Measurements from ENCODE around the gene RERE. TPM values are rescaled to one million over a fixed set of nuclear protein-coding genes. Genes with fewer than 3 reads are reported as not detected.

Gene RERE
- total RNA-seq, 1 donor from 2014 or later: 1,626 TPM

DNA sequence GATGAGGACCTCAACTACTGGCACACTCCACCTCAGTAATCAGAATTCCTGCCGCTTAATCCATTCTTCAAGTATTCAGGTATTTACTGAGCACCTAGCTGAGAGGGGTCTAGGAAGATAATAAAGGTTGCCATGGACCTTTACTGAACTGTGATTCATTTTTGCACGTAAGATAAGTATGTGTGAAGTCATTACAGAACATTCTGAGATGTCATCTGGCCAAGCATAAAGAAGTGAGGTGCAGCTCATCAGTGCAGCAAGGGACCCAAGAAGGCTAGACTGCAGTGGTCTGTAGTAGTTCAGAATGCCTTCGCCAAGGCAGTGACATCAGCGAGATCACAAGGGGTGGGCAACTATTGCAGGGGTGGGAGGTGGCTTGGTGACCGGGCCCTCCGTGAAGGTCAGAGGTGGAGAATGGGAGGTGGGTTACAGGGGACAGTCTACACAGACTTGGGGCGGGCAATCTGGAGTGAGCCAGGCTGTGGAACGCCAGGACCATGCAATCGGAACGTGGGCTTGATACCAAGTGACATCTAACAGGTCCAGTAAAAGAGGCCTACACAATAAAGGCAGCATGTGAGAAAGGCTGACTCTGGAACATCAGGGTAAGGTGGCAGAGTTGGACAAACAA, 392.2 kb downstream of the RERE start:
- DNase-seq (ENCODE audit: low spot score in 2 of 2) (no peak), FAIRE-seq (no peak)

DNA sequence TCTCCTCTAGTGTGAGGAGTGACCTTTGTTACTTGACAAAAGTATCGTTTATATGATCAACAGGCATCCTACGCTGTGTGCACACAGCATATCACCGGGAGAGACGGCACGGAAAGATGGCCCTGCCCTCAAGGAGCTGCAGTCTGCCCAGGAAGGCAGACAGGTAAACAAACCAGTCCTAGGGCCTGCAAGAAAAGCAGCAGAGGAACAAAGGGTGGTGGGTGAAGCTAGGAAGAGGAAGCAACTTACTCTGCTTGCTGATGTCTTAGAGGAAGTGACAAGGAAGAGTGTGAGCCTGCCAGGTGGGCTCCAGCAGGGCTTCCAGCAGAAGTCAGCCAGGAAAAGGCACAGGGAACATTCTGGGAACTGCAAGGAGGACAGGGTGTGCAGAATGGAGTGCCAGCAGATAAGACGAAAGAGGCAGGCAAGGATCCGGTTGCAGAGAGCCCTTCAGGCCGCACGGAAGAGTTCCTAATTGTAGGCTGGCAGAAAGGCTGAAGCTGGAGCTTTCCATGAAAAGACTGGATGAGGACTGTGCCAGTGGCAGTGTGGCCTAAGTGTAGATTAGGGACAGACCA, 392.8 kb downstream of the RERE start:
- no peak for FAIRE-seq
- no peak for DNase-seq (ENCODE audit: low spot score in 2 of 2)

DNA sequence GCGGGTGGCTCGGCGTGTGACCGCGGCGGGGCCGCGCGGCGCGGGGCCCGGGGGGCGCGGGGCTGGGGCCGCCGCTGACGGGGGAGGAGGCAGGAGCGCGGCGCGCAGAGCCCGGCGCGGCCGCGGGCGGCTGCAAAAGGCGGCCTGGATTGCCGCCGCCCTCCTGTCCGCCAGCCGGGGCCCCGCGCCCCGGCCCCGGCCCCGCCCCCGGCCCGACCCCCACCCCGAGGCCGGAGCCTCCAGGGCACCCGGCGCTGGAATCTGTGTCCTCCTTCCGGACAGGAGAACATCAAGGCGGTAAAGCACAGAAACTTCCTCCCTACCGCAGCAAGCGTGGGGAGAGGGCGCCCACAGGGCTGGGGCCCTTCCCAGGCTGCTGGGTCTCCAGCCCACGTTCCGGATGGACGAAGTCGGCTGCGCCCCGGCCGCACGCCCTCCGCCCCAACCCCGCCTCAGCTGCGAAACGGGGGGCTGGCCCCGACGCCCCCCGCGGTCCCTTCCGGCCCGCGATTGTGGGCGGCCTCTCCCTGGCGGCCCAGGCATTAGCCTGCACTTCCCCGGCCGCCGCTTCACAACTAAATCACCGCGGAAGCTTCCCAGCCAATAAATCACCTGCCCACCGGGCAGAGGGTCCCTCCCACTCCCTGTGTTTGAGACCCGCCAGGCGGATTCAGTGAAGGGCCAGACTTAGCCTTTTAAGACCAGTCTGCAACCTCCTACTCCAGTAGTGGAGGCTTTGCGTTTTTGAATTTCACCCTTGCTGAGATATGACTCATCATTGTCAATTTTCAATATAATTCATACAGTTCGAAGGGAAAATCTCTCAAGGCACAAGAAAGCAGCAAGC, 393.5 kb downstream of the RERE start:
- FAIRE-seq (no peak), DNase-seq (ENCODE audit: low spot score in 2 of 2) (peak; percentile 63 to 74)

DNA sequence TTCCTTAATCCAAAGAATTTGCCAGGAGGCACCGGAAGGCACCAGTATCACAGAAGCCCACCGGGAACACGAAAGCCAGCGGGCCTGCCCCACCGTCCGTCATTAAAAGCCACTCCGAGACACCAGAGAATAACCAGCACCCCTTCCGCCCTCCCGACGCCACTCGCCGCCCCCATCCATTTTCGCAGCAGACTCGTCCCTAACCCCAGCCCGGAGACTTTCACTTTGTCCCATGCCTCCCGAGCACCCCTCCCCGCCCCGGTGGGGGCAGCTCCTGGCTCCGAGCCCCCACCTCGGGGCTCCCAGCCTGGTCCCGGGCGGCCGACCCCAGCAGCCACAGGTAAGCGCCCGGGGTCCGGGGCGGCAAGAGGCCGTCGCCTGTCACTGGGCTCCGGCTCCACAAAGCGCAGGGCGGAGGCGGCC, 394.2 kb downstream of the RERE start:
- DNase-seq (ENCODE audit: low spot score in 2 of 2) (no peak), FAIRE-seq (no peak)

DNA sequence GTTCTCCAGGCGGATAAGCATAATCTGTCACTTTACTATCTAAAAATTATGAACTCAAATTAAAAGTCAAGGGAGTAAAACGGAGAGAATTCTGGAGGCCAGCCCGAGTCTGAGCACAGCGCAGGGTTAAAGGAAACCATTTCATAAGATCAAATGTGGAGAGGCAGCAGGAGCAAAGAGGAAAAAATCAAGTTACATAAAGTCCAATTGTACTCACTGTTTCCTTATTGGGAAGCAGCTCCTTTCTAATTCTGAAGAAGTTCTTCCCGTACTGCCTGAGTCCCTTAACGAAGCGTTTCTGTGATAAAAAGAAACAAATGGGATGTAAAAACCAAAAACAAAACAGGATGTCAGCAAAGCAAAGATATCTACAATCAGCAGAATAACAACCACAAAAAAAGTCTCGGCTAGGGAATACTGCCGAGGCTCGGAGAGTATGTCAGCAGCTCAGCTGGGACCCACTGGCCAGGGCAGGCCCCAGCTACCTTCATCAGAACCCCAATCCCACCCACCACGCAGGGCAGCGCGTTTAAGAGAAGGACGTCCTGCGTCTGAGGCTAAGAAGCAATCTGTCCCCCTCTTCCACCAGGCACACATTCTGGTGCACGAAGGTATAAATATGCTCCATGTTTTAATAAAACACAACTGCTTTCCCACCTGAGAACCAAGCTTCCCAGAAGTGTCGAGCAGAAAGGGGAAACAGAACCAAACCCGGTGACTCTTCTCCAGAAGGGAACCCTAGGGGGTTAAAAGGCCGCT, 394.8 kb downstream of the RERE start:
- FAIRE-seq: no peak
- no peak for DNase-seq (ENCODE audit: low spot score in 2 of 2)

DNA sequence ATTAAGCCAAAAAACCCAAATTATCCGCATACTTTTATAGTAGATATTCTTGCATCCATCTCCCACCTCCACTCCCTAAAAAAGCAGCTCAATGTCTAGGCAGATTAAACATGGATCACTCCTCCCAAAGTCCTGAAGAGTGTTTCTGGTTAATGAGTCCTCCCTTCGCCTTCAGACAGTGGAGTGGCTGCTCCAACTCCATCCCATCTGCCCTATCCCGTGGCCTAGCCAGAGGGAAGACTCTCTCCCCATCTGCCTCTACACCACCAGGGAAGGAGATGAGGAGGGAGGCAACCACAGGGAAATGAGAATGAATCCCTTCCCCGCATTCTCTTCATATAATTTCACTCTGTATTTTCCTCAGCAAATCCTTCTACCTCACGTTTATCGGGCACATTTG, 395.7 kb downstream of the RERE start:
- DNase-seq (ENCODE audit: low spot score in 2 of 2) (no peak), FAIRE-seq (no peak)

DNA sequence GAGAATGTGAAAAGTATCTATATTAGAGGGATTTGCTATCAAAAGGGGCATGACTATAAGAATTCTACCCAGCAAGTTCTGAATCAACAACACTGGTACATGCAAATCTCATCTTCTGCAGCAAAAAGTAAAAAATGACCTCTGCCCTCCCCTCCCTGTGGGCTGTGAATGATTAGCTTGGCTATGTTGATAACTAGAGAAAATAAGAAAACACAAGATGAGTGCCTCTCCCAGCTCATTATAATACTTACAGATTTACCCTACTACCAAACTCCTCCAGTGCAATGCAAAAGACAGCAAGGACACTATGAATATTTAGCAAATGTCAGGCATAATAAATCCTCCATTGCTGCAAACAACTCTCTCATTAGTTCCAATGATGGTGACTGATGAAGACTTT, 397.1 kb downstream of the RERE start:
- FAIRE-seq (no peak), DNase-seq (ENCODE audit: low spot score in 2 of 2) (no peak)

DNA sequence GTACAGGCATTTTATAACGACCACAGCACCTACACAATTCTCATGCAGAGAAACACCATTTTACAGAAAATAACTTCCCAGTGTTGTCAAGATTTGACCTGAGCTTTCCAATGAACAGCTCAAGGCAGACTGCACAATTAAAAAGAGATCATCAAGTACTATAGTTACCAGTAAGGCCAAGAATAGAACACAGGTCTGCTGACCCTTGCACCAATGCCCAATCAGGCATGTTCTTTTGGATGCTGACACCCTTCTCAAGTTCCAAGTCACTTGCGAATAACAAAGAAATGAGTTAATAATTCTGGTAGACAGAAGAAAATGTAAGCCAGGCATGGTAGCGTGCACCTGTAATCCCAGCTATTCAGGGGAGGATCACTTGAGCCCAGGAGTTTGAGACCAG, 397.6 kb downstream of the RERE start:
- FAIRE-seq (no peak), DNase-seq (ENCODE audit: low spot score in 2 of 2) (no peak)

DNA sequence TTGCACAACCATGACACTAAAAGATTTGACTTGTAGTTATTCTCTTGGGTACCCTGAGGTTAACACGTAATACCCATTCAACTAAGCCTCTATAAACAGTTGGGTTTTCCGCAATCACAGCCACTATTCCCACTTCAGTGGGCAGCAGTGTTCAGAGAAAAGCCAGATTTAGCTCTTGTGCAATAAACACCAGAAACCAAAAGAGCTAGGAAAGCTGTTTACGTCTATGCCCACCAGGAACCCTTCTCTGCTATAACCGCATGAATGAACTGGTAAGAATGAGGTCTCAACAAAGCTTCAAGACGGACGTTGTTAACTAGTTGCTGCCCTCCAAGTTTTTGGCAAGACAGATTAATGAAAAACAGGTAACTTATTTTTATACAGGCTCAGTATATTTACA, 398.3 kb downstream of the RERE start:
- FAIRE-seq: no peak
- no peak for DNase-seq (ENCODE audit: low spot score in 2 of 2)

DNA sequence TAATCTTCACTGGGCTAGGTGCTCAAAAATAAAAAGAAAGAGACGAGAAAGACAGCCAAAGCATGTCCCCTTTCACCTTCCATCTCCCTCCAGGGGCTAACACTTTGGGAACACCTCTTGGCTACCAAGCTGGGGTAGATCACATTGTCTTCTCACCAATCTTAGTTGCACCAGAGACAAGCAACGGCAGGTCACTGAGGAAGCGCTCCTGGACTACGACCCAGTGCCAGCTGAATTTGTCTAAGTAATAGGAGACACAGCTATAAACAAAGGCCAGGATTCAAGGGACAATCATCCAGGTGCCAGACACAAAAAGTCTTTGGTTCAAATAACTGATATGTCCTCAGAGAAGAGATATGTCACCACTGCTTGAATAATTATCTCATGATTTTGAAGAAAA, 399.1 kb downstream of the RERE start:
- DNase-seq (ENCODE audit: low spot score in 2 of 2) (no peak), FAIRE-seq (no peak)

DNA sequence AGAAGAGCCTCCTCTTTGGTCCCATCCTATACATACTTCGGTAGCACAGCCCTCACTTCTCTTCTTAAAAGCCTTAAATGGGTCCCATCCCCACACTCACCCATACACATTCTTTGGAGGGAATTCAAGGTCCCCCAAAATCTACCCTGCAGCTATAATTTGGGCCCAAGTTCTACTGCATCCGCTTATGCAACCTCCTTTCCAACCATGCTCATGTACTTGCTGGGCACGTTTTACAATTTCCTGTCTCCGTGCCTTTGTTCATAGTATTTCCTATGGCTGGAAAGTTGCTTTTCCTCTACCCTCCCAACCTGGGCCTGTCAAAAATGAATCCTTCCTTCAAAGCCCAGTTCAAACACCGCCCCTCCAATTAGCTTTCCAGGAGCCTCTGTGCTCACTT, 399.8 kb downstream of the RERE start:
- FAIRE-seq (no peak), DNase-seq (ENCODE audit: low spot score in 2 of 2) (no peak)

DNA sequence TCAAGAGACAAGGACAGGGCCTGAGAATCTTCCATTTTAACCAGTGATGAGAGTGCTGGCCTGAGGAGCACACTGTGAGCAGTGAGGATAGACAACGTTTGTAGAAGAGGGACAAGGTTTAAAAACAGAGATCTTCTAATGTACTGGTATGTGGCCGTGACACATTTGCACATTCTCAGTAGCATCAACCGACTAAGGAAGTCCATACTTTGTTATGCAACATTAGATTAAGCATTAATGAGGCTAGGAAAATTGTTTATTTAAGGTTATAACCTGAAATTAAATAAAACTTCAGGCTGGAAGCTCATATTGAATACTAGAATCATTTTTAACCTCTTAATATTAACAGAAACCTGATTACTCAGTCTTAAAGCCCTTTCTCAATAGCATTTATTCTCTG, 400.6 kb downstream of the RERE start:
- FAIRE-seq (no peak), DNase-seq (ENCODE audit: low spot score in 2 of 2) (no peak)

DNA sequence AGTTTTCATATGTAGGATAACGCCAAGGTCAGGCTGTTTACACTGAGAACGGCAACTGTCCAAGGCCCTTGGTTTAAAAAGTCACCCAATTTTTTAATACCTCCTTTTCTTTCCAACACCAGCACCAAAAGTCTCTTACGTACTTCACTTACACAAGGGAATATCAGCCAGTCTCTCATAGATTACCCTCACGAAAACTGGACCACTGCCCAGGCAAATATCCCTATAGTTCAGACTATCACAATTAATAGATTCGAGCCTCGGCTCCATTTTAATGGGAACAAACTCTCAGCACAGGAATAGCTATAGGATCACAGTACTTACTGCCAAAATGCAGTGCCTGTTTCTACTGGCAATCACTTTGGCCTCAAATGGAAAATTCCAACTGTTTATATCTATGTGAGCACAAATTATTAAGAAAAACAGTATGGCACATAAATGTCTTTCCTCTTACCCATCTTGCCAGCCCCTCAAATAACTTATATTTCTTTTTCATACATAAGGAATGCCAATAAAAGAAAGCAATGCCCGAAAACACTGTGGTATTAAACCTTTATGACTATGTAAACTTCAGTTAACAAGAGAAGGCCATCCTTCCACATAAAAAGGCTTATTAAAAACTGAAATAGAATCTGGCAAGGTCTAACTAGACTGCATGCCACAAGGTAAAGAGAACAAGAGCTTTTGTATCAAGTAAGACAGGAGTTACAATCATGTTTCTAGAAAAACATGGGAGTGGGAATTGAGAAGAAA, 401.7 kb downstream of the RERE start:
- DNase-seq (ENCODE audit: low spot score in 2 of 2): no peak

DNA sequence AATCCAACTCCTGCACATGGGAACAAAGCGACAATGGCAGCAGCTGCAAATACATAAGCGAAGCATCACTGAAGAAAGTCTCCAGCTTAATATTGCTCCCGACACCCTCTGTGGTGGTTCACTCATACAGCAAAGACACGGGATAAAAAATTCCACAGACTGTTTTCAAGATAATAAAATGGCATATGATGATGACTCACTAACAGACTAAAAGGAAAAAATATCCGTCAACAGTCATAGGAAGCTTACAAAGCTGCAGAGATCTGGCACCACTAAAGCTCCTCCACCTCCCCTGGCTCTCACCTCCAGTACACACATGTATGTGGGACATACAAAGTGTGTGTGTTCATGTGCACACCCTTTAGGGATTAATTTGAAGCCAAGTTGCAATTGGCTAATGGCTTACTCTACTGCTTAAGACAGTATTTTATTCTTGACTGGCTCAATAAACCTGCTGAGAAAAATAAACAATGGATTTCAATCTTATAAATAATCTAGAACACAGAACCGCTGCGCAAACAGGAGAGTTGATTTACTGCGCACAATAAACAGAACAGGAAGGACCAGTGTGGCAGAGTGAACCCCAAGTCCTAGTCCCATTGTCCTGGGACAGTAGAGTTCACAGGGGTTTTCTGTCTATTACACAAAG, 405.1 kb downstream of the RERE start:
- FAIRE-seq (no peak), DNase-seq (ENCODE audit: low spot score in 2 of 2) (no peak)

More for the DNA sequence above, 401.7 kb downstream of the RERE start:
- no peak for FAIRE-seq

DNA sequence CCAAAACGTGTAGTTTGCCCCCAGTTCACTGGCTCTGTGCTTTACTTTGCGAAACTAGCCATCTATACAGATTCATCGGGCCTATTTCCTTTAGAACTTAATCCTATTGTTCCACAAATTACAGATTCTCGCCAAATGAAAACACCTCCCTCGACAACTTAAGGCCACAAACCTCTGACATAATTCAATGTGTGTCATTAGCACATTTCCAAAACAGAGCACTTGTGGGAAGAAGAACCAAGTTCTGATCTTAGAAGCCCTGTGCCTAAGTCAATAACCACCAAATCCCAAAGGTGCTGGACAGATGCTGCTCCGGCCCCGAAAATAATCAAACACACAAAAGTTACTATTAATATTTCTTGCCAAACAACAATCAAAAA, 405.6 kb downstream of the RERE start:
- no peak for DNase-seq (ENCODE audit: low spot score in 2 of 2)
- no peak for FAIRE-seq

DNA sequence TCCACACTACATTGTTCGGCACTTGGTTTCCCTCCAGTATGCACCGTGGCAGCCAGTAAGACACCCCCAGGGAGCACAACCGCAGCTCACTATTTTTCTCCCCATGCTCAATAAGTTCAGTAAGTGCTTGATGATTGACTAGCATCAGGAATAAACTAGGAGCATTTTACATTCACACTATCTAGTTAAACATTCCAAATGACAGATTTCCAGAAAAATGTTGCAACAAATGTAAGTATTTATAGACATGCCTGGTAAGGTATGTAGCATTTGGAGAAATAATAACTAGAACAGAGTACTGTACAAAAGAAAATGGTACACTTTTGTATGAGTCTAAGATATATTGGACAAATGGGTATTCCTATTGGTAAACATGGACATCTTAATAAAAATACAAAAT, 406.6 kb downstream of the RERE start:
- DNase-seq (ENCODE audit: low spot score in 2 of 2) (no peak), FAIRE-seq (no peak)

DNA sequence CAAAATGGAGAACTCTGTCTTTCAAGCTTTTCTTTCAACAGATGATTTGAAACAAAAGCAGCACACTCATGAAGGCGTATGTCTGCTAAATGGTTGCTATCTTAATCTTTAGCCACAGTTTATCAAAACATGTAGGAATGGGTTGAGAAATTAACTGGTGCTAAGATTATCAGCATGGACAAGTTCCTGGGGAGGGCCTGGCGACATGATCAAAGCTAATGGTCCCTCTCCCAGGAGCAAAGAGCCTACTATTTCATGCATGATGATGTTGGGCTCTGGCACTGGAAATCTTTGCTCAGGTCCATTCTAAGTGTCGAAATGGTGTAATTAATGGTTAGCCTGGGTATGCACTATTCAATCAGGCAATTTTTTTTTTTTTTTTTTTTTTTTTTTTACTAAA, 407.8 kb downstream of the RERE start:
- FAIRE-seq: no peak
- no peak for DNase-seq (ENCODE audit: low spot score in 2 of 2)

DNA sequence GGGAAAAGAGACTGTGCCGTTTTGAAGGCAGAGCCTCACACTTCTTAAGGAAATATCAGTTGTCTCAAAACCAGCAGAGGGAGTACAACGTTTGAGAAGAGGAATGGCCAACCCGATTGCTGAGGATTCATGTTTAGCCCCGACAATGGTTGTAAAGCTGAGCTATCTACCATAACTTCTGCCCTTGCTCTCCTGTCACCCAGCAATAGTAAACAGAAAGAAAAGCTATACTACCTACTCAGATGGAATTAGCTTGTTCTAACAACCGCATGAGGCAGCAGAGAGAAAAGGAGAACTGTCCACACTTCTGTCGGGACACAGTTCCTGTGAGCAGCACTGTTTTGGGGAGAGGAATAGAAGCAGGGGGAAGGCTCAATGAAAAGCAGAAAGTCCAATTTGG, 408.3 kb downstream of the RERE start:
- DNase-seq (ENCODE audit: low spot score in 2 of 2) (no peak), FAIRE-seq (no peak)

DNA sequence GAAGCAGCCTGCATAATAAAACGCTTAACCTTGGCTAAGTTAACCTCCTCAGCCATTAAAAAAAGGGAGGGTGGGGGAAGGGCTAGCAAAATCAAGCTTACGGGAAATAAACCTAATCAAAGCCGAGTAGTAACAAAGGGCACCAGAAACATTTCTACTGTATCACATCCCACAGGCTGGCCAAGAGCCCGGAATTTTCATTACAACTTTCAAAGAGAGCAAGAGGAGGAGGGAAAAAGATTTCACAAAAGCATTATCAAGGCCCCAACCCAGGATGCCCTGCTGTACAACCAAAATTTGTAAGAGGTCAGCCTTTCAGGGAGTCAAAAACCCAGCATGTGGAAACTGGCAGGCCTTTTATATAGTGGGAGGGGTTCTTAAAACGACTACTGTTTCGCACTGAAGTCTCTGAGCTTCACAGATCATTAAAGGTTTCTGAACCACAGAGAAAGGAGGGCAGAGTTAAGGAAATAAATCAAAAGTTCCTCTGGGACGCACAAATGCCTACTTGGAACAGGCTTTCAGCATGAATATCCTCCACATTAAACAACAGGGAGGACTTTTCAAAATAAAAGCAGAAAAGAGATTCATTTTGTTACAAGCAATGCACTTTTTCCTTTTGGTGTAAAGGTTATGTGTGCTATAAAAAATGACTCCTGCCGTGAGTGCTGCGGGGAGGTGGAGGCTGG, 409.1 kb downstream of the RERE start:
- FAIRE-seq (no peak), DNase-seq (ENCODE audit: low spot score in 2 of 2) (no peak)
